CD1c-positive myeloid dendritic cell (primary cell): Measurements from ENCODE around the gene ZFHX3.
A peak's percentile ranks its signal among the peaks of the same experiment; 100 is the strongest.

Experiments
- DNase-seq: peaks from one replicate; pipeline ENCODE4 v3.0.0-alpha.2; 2016; ENCODE audit errors: extremely low spot score

Gene ZFHX3

DNA sequence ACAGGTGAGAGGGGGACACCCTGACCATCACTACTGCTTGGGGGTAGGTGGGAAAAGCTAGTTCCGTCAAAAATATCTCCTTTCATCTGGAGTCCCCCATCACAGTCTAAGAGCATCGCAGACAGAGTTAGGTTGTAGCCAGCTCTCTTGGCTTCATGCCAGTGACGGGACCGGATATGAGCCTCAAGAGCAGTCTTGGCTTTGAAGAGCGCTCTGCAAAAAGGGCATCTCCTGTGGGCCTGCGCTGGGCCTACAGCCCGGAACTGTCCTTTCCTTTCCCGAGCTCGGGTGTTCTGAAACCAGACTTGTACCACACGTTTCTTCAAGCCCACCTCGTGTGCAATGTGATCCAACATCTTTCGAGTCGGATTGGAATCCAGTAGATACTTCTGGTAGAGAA is 253.6 kb downstream of the ZFHX3 start:
- no peak for DNase-seq

GRCh38 chr16:72793716-72794115 is 254.2 kb downstream of the ZFHX3 start:
- DNase-seq = no peak

DNA sequence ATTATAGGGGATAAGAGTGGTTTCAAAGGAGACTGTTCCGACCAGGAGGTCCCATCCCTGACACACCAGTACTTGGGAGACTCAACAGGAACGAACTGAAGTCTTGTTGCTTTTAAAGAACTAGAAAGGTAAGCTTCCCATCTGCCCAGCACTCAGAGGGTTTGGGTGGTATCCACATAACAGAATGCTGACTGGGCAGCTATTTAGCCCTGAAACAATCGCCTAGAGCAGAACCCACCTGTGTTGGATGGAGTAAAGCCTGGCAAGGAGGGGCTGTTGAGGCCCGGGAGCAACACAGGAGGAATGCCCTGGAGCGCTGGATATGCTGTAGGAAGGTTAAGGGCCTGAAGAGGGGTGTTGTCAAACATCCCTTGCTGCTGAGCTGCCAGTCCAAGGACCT is 254.9 kb downstream of the ZFHX3 start:
- DNase-seq = no peak

DNA sequence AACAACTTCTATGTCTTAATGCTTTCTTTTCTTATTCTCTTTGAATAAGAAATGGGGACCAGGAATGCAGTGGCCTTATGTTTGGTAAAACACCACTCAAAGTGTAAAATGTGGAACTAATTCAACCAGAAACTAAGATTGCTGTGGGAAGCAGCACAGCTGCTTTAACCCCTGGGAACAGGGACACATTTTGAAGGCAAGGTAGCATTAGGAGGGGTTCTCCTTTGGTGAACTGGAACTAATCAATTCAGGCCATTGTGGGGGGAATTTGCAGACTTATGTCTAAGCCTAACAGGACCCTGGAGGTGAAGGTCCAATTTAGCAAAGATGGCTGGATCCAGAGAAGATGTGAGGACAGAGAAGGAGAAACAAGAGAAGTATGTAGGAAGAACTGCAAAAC is 256.1 kb downstream of the ZFHX3 start:
- no peak for DNase-seq

GRCh38 chr16:72789921-72790320 is 258.0 kb downstream of the ZFHX3 start:
- DNase-seq = no peak

- DNase-seq = no peak
Observed at GRCh38 chr16:72789465-72789864, 258.5 kb downstream of the ZFHX3 start.

DNA sequence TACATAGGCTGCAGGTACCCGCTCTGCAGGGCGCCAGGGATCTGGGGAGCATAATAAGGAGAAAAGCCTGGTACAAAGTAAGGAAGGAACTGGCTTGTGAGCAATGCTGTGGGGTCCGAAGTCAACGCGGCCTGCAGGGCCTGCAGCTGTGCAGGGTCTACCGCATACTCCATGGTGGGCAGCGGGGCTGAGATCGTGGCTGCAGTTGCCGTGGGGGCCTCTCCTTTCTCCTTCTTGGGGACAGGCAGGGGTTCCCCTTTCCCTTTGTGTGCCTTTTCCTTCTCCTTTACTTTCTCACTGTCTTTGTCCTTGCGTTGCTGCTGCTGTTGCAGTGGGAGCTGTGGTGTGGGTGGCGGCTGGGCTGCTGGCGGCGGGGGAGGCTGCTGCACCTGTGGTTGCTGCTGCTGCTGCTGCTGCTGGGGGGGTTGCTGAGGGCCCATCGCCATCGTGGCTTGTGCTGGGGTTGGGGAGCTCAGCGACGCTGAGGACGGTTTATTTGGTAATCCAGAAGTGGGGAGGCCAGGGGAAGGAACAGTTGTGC is 259.6 kb downstream of the ZFHX3 start:
- peak; percentile 38 for DNase-seq

- peak; percentile 95 for DNase-seq
Observed at GRCh38 chr16:72787514-72788268, 260.2 kb downstream of the ZFHX3 start.

- no peak for DNase-seq
Observed at GRCh38 chr16:72787130-72787513, 260.8 kb downstream of the ZFHX3 start.

DNA sequence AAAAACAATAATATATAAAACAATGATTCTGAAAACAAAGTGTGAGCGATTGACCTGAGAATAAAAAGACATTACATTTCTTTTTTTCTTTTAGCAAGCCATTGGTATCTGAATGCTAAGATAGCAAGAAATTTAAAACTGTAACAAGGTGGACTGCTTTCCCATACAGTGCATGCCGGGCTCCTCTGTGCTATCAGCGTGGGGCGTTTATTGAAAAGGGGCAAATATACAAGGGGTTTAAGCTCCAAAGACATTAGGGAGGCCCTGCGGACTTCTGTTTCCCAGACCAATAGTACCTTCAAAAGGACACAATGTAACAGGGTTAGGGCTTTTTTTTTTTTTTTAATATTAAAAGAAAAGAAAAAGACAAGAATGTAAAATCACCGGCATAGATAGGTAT is 261.3 kb downstream of the ZFHX3 start:
- DNase-seq = no peak

DNA sequence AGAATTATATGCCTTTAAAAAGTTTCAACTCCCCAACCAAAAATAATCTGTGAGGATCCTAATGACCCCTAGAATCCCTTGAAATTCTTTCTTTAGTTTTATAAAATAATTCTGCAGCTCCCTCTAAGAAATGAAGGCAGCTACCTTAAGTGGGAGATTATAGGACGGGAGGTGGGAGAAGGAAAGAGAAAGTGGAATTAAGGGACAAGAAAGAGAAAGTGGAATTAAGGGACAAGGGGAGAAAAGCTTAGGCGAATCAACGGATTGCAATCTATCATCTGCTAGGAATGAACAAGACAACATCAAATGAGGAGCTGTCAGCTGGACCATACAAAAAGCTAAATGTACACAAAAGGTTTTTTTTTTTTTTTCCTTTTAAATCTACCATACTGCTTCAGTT is 262.0 kb downstream of the ZFHX3 start:
- DNase-seq = no peak

GRCh38 chr16:72785171-72785570 is 262.8 kb downstream of the ZFHX3 start:
- peak; percentile 21 for DNase-seq

DNA sequence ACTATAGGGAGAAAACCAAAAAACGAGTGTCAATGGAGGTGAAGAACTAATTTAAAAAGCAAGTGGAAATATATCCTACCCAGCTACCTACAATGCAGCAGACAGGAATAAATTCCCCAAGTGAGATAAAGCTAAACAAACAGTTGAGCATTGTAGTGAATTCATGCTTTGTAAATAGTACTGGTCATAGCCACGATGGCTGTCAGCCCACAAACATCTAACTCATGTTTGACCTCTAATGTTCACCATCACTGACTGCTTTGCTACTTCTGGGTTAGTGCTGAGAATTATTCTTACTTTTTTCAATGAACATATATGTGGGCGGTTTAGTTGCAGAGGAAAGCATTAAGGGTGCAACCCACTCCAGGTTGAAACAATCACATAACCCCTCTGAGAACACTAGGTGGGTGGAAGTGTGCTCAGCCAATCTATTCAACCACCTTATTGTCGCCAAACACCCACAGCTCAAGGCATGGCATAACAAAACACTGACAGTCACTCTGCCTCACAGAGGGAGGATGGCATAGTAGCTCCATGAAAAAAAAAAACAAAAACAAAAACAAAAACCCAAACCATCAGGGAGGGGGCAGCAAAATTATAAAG is 264.1 kb downstream of the ZFHX3 start:
- DNase-seq = peak; percentile 15

- no peak for DNase-seq
Observed at GRCh38 chr16:72769876-72770275, 278.1 kb downstream of the ZFHX3 start.

DNA sequence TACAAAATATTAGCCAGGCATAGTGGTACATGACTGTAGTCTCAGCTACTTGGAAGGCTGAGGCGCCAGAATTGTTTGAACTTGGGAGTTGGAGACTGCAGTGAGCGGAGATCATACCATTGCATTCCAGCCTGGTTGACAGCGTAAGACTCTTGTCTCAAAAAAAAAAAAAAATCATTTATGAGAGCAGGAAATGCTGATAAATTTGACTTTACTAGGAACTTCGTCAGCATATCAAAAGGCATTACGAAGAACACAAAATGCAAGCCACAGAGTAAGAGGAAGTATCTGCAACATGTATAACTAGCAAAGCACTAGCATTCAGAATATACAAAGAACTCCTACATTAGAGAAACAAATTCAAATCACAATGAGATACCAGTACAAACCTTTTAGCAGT is 279.3 kb downstream of the ZFHX3 start:
- no peak for DNase-seq

- no peak for DNase-seq
Observed at GRCh38 chr16:72766506-72766905, 281.4 kb downstream of the ZFHX3 start.

DNA sequence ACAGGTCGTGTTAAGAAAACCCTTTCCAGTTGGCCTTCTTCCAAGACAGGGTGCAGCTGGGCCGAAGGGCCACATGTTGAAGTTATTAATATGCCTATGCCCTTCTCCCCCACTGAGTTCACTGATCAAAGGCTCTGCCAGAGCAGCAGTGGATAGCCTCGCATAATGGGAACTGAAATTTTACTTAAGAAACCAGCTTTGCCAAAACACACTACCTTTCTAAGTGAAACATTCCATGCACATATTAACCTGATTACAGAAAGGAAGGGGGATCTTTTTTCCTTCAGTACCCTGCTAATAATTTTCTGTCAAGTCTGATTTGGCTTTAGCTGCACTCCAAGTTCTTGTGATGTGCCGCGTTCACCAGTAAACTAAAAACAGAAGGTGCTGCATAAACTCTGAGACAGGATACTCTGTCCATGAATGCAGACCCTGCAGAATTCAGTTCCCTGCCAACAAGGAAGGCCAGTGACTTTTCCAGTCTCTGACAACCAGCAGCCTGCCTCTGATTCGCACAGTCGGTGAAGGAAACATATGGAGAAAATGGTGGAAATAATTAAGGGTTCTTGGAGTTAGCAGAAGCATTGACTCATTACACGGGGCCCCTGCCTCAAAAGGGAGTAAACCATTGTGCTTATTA is 283.8 kb downstream of the ZFHX3 start:
- DNase-seq = no peak

GRCh38 chr16:72760581-72760980 is 287.3 kb downstream of the ZFHX3 start:
- DNase-seq = no peak

GRCh38 chr16:72753881-72754280 is 294.0 kb downstream of the ZFHX3 start:
- no peak for DNase-seq

- DNase-seq = no peak
Observed at GRCh38 chr16:72752004-72752695, 295.8 kb downstream of the ZFHX3 start.

GRCh38 chr16:72751076-72751475 is 296.9 kb downstream of the ZFHX3 start:
- DNase-seq = no peak

DNA sequence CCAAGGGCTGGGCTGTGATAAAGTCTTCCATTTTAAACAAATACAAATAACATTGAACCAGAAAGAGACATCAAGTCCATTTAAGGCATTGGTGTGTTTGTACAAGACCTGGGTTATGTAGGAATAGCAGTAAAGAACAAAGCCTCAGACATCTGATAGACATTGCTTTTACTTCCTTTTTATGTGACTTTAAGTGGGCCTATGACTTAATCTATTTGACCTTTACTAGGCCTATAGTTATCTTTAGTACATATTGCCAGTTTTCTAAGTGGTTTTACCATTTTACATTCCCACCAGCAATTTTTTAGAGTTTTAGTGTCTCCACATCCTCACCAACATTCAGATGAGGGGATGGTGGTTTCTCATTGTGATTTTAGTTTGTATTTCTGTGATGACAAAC is 298.8 kb downstream of the ZFHX3 start:
- DNase-seq = no peak
